Spleen (tissue), 11 donors: Measurements from ENCODE around the gene PAQR4. TPM values are rescaled to one million over a fixed set of nuclear protein-coding genes. Genes with fewer than 3 reads are reported as not detected.
A peak's percentile ranks its signal among the peaks of the same experiment; 100 is the strongest.

Source experiments
- DNase-seq: peaks from one replicate; pipeline ENCODE4 v3.0.0-alpha.2; 2020
- H3K27ac ChIP-seq, 8 donors: fragments of 200-600 bp; sonication (generic) in 7 of 8; 1 replicate in 4 of 8; 2 replicates in 4 of 8; pipeline versions ENCODE4 v1.5.0 to v1.8.0; 2016 to 2021; ENCODE audit warnings: inconsistent platforms in 4 of 8, mild to moderate bottlenecking in 4 of 8, moderate library complexity in 1 of 8
- H3K27me3 ChIP-seq, 7 donors: fragments of 200-600 bp; sonication (generic) in 6 of 7; replicated peaks in 1 of 7; 1 replicate in 4 of 7; 2 replicates in 3 of 7; pipeline versions ENCODE4 v1.5.0 to v1.8.0; 2016 to 2021; ENCODE audit warnings: inconsistent platforms in 3 of 7, mild to moderate bottlenecking in 1 of 7
- H3K36me3 ChIP-seq, 6 donors: fragments of 200-600 bp; sonication (generic) in 5 of 6; 1 replicate in 4 of 6; 2 replicates in 2 of 6; pipeline versions ENCODE4 v1.5.0 to v1.8.0; 2016 to 2021; ENCODE audit warnings: inconsistent platforms in 2 of 6
- H3K4me1 ChIP-seq, 6 donors: fragments of 200-600 bp; sonication (generic) in 5 of 6; 1 replicate in 3 of 6; 2 replicates in 3 of 6; pipeline versions ENCODE4 v1.5.0 to v1.8.0; 2016 to 2021; ENCODE audit warnings: inconsistent platforms in 3 of 6
- H3K4me3 ChIP-seq, 8 donors: fragments of 200-600 bp; sonication (generic) in 7 of 8; 1 replicate in 4 of 8; 2 replicates in 4 of 8; pipeline versions ENCODE4 v1.5.0 to v1.8.0; 2016 to 2021; ENCODE audit warnings: inconsistent platforms in 4 of 8, mild to moderate bottlenecking in 4 of 8, moderate library complexity in 2 of 8
- H3K9me3 ChIP-seq, 8 donors: fragments of 200-600 bp; sonication (generic) in 7 of 8; 1 replicate in 4 of 8; 2 replicates in 4 of 8; pipeline versions ENCODE4 v1.5.0 to v1.8.0; 2016 to 2021; ENCODE audit warnings: inconsistent platforms in 4 of 8
- POLR2A ChIP-seq, 3 donors: fragments of 450-650 bp; IDR thresholded peaks; one replicate each; pipeline ENCODE4 v1.5.1; 2017; ENCODE audit warnings: antibody characterized with exemption in 3 of 3, mild to moderate bottlenecking in 1 of 3
- POLR2AphosphoS5 ChIP-seq, 3 donors: sonication (generic); formaldehyde crosslinking; IDR thresholded peaks; one replicate each; pipeline ENCODE4 v1.5.1; 2017; ENCODE audit warnings: antibody characterized with exemption in 3 of 3
- WGBS, 5 donors: extraction: QIAGEN DNeasy Blood & Tissue Kit in 3 of 5; methylation state at CpG; one replicate each; pipeline versions ENCODE4 v1.1.5 to v1.1.7; 2013 to 2018; 5-methylcytosine and 5-hydroxymethylcytosine counted together
- intact Hi-C: fragments of 100-400 bp; cut with DNase I; formaldehyde crosslinking; loops from one replicate; pipeline ENCODE4 v1.15.0; 2023; ENCODE audit warnings: low total_unique reads
- polyA plus RNA-seq, 3 donors: library from polyadenylated mRNA; stranded (reverse); fragments of 200-250 nt; gene quantifications; one replicate each; pipeline ENCODE4 v1.2.1, GENCODE V29; 2013
- total RNA-seq, 7 donors: library from RNA; depleted of rRNA in 3 of 7; stranded (reverse); fragments of >200 nt in 3 of 7; fragmentation: NEBNext Ultra II Directional in 4 of 7; extraction: Animal tissue kit (Norgen Biotek cat#: 25700) in 4 of 7; gene quantifications; one replicate each; pipeline versions ENCODE4 v1.1.0 to v1.2.1, GENCODE V29; 2016 to 2021
- TF ChIP-seq, protein P1 (sequence below), 11 experiments: fragments of 200-600 bp in 7 of 11; fragments of 450-650 bp in 4 of 11; sonication (generic) in 4 of 11; IDR thresholded peaks in 8 of 11; conservative IDR thresholded peaks in 3 of 11; 1 replicate in 7 of 11; 2 replicates in 4 of 11; pipeline versions ENCODE4 v1.4.0 to v1.8.0; 2016 to 2021; ENCODE audit warnings: antibody characterized with exemption in 11 of 11, inconsistent platforms in 4 of 11, mild to moderate bottlenecking in 1 of 11
- donor health status: healthy with polysubstance abuse.
- donor health status: DM: no; HTN: no; CAD: no; lungs with moderate emphysema.
- donor health status: DM: no; HTN: no; CAD: no.
- donor health status: Bipolar disorder and iron deficiency.
- donor health status: healthy.
- donor health status: DM: no; HTN: no; CAD: no.
- donor health status: DM: yes; HTN: yes; CAD: no.

PAQR4 gene
- total and polyA plus RNA-seq, 10 donors: 2.1 to 9.0 (median 6.3) TPM

GRCh38 chr16:3007059-3007956, 38.2 kb downstream of the PAQR4 start:
- H3K36me3 ChIP-seq: no peaks in the 10 kb centered on the region
- peaks cover 0 to 69% (median 15%) of the 10 kb centered on the region in 7 donors for H3K27me3 ChIP-seq
- intact Hi-C loops: no loop called here
- peak overlapping the region in 7 of 8 donors; percentile 55 to 92 (median 83) for H3K27ac ChIP-seq
- DNase-seq: no peak
- TF ChIP-seq, protein P1, sequence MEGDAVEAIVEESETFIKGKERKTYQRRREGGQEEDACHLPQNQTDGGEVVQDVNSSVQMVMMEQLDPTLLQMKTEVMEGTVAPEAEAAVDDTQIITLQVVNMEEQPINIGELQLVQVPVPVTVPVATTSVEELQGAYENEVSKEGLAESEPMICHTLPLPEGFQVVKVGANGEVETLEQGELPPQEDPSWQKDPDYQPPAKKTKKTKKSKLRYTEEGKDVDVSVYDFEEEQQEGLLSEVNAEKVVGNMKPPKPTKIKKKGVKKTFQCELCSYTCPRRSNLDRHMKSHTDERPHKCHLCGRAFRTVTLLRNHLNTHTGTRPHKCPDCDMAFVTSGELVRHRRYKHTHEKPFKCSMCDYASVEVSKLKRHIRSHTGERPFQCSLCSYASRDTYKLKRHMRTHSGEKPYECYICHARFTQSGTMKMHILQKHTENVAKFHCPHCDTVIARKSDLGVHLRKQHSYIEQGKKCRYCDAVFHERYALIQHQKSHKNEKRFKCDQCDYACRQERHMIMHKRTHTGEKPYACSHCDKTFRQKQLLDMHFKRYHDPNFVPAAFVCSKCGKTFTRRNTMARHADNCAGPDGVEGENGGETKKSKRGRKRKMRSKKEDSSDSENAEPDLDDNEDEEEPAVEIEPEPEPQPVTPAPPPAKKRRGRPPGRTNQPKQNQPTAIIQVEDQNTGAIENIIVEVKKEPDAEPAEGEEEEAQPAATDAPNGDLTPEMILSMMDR (IDR thresholded peaks at IDR 0.05 in 8 of 11, conservative IDR thresholded peaks at IDR 0.05 in 3 of 11): no peak
- TF ChIP-seq POLR2AphosphoS5 (IDR thresholded peaks at IDR 0.05): no peak
- no peak for TF ChIP-seq POLR2A (IDR thresholded peaks at IDR 0.05)
- H3K4me1 ChIP-seq: peaks cover 18 to 72% (median 44%) of the 10 kb centered on the region in 6 donors
- WGBS, 5 donors: 26 to 47% (median 33%) methylated on average over 12 to 13 of the region's 13 CpGs
- peak overlapping the region in 4 of 8 donors; percentile 16 to 59 (median 23) for H3K4me3 ChIP-seq
- no peaks in the 10 kb centered on the region for H3K9me3 ChIP-seq

DNA sequence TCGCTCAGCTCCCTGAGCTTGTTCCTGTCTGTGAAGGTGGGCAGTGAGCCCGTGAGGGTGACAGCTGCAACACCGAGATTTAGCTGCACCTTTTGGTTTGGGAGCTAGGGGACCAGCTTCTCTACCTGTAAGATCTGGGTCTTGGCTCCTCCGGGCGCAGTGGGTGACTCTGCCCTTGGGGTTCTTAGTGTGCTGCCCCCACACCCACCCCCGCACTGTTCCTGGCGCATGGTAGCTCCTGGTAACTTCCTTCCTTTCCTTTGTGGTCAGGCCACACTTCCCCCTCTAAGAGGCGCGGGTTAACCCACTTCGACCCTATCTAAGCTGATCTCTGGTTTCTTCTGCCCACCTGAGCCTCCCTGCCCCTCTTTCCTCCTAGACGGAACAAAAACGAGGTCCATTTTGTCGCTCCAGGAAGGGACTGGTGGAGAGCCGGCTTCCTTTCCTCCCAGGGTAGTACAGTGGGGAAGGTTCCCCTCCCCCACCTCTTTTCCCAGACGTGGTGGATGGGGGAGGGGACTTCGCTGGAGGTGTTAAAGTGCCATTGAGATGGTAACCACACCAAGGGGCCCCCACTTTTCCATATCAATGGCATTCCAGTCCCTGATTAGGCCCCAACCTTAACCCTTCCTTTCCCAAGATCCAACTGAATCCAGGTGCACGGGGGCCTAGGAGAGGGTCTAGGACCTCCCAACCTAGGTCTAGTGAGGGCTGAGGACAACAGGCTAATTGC, 39.0 kb downstream of the PAQR4 start:
- Histone ChIP-seq H3K9me3 (no peaks in the 10 kb centered on the region), H3K27ac (peak overlapping the region in 7 of 8 donors; percentile 55 to 92 (median 83)), H3K4me1 (peaks cover 18 to 75% (median 44%) of the 10 kb centered on the region in 6 donors), H3K4me3 (peak overlapping the region in 4 of 8 donors; percentile 16 to 59 (median 23)), H3K27me3 (peaks cover 0 to 77% (median 21%) of the 10 kb centered on the region in 7 donors), H3K36me3 (no peaks in the 10 kb centered on the region)
- peak; percentile 88 for DNase-seq
- intact Hi-C loops: no loop called here
- TF ChIP-seq POLR2A (IDR thresholded peaks at IDR 0.05): no peak
- TF ChIP-seq POLR2AphosphoS5 (IDR thresholded peaks at IDR 0.05): peak; percentile 6 to 36 (median 33)
- WGBS, 5 donors: 4 to 9% (median 7%) methylated on average over 16 to 17 of the region's 17 CpGs

DNA sequence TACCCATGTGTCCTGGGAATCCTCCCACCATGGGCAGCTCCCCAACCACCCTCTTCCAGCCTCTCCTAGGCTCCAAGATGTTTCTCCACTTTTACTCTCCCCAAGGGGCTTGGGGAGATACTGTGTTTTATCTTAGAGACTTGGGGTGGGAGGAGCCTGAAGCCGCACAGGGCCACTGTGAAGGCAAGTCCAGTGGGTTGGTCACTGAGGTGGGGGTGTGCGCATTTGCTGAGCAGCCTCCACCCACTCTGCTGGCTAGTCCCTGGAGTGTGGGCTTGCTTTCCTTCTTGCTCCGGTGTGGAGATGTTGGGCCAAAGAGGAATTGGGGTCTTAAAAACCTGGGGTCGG, 39.5 kb downstream of the PAQR4 start:
- Histone ChIP-seq H3K36me3 (no peaks in the 10 kb centered on the region), H3K27me3 (peaks cover 0 to 83% (median 26%) of the 10 kb centered on the region in 7 donors), H3K4me1 (peaks cover 16 to 70% (median 39%) of the 10 kb centered on the region in 6 donors), H3K4me3 (peak overlapping the region in 1 of 8 donors; percentile 59), H3K9me3 (no peaks in the 10 kb centered on the region), H3K27ac (peak overlapping the region in 6 of 8 donors; percentile 70 to 92 (median 84))
- WGBS, 5 donors: 71 to 80% (median 77%) methylated on average over 4 of the region's 4 CpGs
- DNase-seq: no peak
- intact Hi-C loops: no loop called here
- TF ChIP-seq POLR2A (IDR thresholded peaks at IDR 0.05) (no peak), POLR2AphosphoS5 (IDR thresholded peaks at IDR 0.05) (no peak)
- TF ChIP-seq, protein P1 (IDR thresholded peaks at IDR 0.05 in 8 of 11, conservative IDR thresholded peaks at IDR 0.05 in 3 of 11): no peak

GRCh38 chr16:3009568-3010390, 40.6 kb downstream of the PAQR4 start:
- no peak overlapping the region for H3K4me3 ChIP-seq
- 74 to 83% (median 79%) methylated on average over 11 to 21 of the region's 21 CpGs for WGBS, 5 donors
- H3K27me3 ChIP-seq: peaks cover 0 to 92% (median 28%) of the 10 kb centered on the region in 7 donors
- peaks cover 15 to 66% (median 36%) of the 10 kb centered on the region in 6 donors for H3K4me1 ChIP-seq
- no peaks in the 10 kb centered on the region for H3K9me3 ChIP-seq
- peak overlapping the region in 1 of 8 donors; percentile 92 for H3K27ac ChIP-seq
- H3K36me3 ChIP-seq: no peaks in the 10 kb centered on the region
- intact Hi-C loops: no loop called here
- TF ChIP-seq, protein P1 (IDR thresholded peaks at IDR 0.05 in 8 of 11, conservative IDR thresholded peaks at IDR 0.05 in 3 of 11): no peak
- TF ChIP-seq POLR2A (IDR thresholded peaks at IDR 0.05): no peak
- no peak for TF ChIP-seq POLR2AphosphoS5 (IDR thresholded peaks at IDR 0.05)
- DNase-seq: no peak
